Erythroblast (primary cell): ENCODE measurements around the gene HS6ST2.

Experiments used
- GATA1 ChIP-seq: IDR thresholded peaks from 2 replicates; pipeline ENCODE4 v1.6.1; 2011; ENCODE audit warnings: low read depth, mild to moderate bottlenecking, control low read depth, low read length, moderate library complexity
- POLR2A ChIP-seq: IDR thresholded peaks from 2 replicates; pipeline ENCODE4 v1.6.1; 2011; ENCODE audit warnings: mild to moderate bottlenecking, low read length

GRCh38 chrX:132983496-132983895, 25.1 kb upstream of the HS6ST2 start:
- TF ChIP-seq POLR2A (no peak), GATA1 (no peak)
